Prostate gland (tissue), 2 donors: Measurements from ENCODE around the gene PLA2G2A. TPM values are rescaled to one million over a fixed set of nuclear protein-coding genes. Genes with fewer than 3 reads are reported as not detected.
"Not testable (repeated sequence)": the region's sequence is repeated elsewhere in the genome, so short reads cannot be mapped to it uniquely, and the experiment has no call there.

Source experiments
- DNase-seq: peaks from one replicate; pipeline ENCODE4 v3.0.0-alpha.2; 2019; ENCODE audit warnings: low spot score
- H3K27ac ChIP-seq, 2 donors: fragments of 200-600 bp; sonication (generic); 2 replicates each; pipeline ENCODE4 v1.5.1; 2017 to 2019
- H3K27me3 ChIP-seq: fragments of 200-600 bp; sonication (generic); replicated peaks from 2 replicates; pipeline ENCODE4 v1.5.1; 2019; ENCODE audit not compliant: insufficient read depth
- H3K36me3 ChIP-seq, 2 donors: fragments of 200-600 bp; sonication (generic); 1 replicate in 1 of 2; 2 replicates in 1 of 2; pipeline versions ENCODE4 v1.5.1 to v1.8.1; 2017 to 2019
- H3K4me1 ChIP-seq: fragments of 200-600 bp; sonication (generic); replicated peaks from 2 replicates; pipeline ENCODE4 v1.5.1; 2019
- H3K4me3 ChIP-seq, 2 donors: fragments of 200-600 bp; sonication (generic); 2 replicates each; pipeline ENCODE4 v1.5.1; 2017 to 2019
- H3K9me3 ChIP-seq: fragments of 200-600 bp; sonication (generic); 2 replicates; pipeline ENCODE4 v1.5.1; 2017
- CTCF ChIP-seq, 4 experiments: fragments of 200-600 bp in 2 of 4; fragments of 450-650 bp in 2 of 4; sonication (generic) in 2 of 4; IDR thresholded peaks; 1 replicate in 3 of 4; 2 replicates in 1 of 4; pipeline ENCODE4 v1.5.1; 2016 to 2019; ENCODE audit warnings: antibody characterized with exemption in 4 of 4, mild to moderate bottlenecking in 2 of 4, moderate library complexity in 2 of 4
- POLR2A ChIP-seq: fragments of 450-650 bp; IDR thresholded peaks from one replicate; pipeline ENCODE4 v1.6.1; 2016; ENCODE audit warnings: antibody characterized with exemption, mild to moderate bottlenecking
- POLR2AphosphoS5 ChIP-seq: sonication (generic); formaldehyde crosslinking; IDR thresholded peaks from one replicate; pipeline ENCODE4 v1.6.1; 2017; ENCODE audit warnings: antibody characterized with exemption
- WGBS: methylation state at CpG from one replicate; pipeline ENCODE4 v1.1.5; 2018; 5-methylcytosine and 5-hydroxymethylcytosine counted together
- intact Hi-C: fragments of 100-400 bp; cut with DNase I; formaldehyde crosslinking; loops from one replicate; pipeline ENCODE4 v1.14.2; 2022
- total RNA-seq, 2 donors: library from RNA; depleted of rRNA; stranded (reverse); fragments of >200 nt; gene quantifications; one replicate each; pipeline ENCODE4 v1.1.0, GENCODE V29; 2016

PLA2G2A gene
- total RNA-seq, 2 donors from 2014 or later, result 106 to 146 TPM

DNA sequence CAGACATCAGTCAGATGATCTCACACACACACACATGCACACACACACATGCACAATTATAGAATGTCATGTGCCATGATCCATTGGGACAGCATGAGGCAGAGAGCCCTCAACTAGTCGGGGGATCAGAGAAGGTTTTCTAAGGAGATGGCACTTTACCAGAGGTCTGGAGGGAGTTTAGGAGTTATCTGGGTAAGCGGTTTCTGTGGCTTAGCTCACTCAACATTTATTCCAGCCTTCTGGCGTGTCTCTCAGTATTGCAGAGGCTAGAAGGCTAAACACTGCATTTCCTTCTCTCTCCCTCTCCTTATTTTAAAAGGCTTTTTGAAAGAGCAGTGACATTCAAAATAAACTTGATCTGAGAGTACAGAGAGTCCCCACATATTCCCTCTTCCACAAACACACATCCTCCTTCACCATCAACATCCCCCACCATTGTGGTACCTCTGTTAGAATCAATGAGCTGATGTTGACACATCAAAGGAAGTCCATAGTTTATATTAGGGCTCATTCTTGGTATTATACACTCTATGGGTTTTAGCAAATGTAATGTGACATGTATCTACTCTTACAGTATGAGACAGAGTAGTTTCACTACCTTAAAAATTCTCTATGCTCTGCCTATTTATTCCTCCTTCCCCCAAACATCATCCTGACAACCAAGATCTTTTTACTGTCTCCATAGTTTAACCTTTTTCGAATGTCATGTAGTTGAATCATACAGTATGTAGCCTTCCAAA lies 9.0 kb upstream of the PLA2G2A start:
- intact Hi-C loops, result no loop called here
- H3K36me3 ChIP-seq, result no peaks in the 10 kb centered on the region
- DNase-seq, result no peak
- no peaks in the 10 kb centered on the region for H3K4me1 ChIP-seq
- H3K4me3 ChIP-seq, result no peak overlapping the region
- no peak overlapping the region for H3K27ac ChIP-seq
- H3K27me3 ChIP-seq, result no peaks in the 10 kb centered on the region
- H3K9me3 ChIP-seq, result no peaks in the 10 kb centered on the region
- TF ChIP-seq CTCF (IDR thresholded peaks at IDR 0.05) (no peak), POLR2A (no peak), POLR2AphosphoS5 (no peak)
- WGBS, result 81% methylated on average over 4 of the region's 4 CpGs

GRCh38 chr1:19987719-19988118 lies 8.3 kb upstream of the PLA2G2A start:
- Histone ChIP-seq H3K27me3 (no peaks in the 10 kb centered on the region), H3K4me3 (no peak overlapping the region), H3K36me3 (no peaks in the 10 kb centered on the region), H3K9me3 (no peaks in the 10 kb centered on the region), H3K27ac (no peak overlapping the region), H3K4me1 (no peaks in the 10 kb centered on the region)
- TF ChIP-seq POLR2A (no peak), POLR2AphosphoS5 (no peak), CTCF (IDR thresholded peaks at IDR 0.05) (no peak)
- DNase-seq, result no peak
- WGBS, result 84% methylated on average over 2 of the region's 2 CpGs
- intact Hi-C loops, result no loop called here

GRCh38 chr1:19984409-19985016 lies 5.1 kb upstream of the PLA2G2A start:
- H3K4me1 ChIP-seq, result peaks cover 15% of the 10 kb centered on the region
- intact Hi-C loops, H3K36me3 ChIP-seq, H3K9me3 ChIP-seq, H3K27me3 ChIP-seq, H3K4me3 ChIP-seq, DNase-seq, H3K27ac ChIP-seq: not testable (repeated sequence)
- 89% methylated on average over 32 of the region's 32 CpGs for WGBS

- Histone ChIP-seq H3K36me3 (no peaks in the 10 kb centered on the region), H3K9me3 (no peaks in the 10 kb centered on the region), H3K27ac (peak overlapping the region; percentile 67 to 68), H3K4me3 (no peak overlapping the region), H3K4me1 (peaks cover 15% of the 10 kb centered on the region), H3K27me3 (no peaks in the 10 kb centered on the region)
- no peak for TF ChIP-seq CTCF (IDR thresholded peaks at IDR 0.05)
- no peak for TF ChIP-seq POLR2A
- TF ChIP-seq POLR2AphosphoS5, result peak; percentile 75
- 34% methylated on average over 12 of the region's 12 CpGs for WGBS
- DNase-seq, result peak; percentile 55
- intact Hi-C loops, result no loop called here
These were observed 2.3 kb upstream of the PLA2G2A start for GRCh38 chr1:19981507-19982312.

DNA sequence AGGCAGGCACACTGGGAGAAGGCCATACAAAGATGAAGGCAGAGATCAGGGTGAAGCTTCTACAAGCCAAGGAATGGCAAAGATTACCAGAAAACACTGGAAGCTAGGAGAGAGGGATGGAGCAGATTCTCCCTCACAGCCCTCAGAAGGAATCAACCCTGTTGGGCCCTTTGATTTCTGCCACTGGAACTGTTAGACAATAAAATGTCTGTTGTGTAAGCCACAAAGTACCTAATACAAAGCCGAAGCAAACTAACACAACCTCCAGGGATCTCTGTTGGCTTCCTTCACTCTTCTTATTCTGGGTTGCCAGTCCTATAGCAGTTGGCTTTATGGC lies 1.7 kb upstream of the PLA2G2A start:
- no peak overlapping the region for H3K4me3 ChIP-seq
- TF ChIP-seq POLR2AphosphoS5, result no peak
- no peak for TF ChIP-seq CTCF (IDR thresholded peaks at IDR 0.05)
- no peak for TF ChIP-seq POLR2A
- intact Hi-C loops, result no loop called here
- peak overlapping the region; percentile 67 to 68 for H3K27ac ChIP-seq
- no peak for DNase-seq
- H3K9me3 ChIP-seq, result no peaks in the 10 kb centered on the region
- H3K36me3 ChIP-seq, result no peaks in the 10 kb centered on the region
- H3K27me3 ChIP-seq, result no peaks in the 10 kb centered on the region
- 38% methylated on average over 1 of the region's 1 CpG for WGBS
- peaks cover 15% of the 10 kb centered on the region for H3K4me1 ChIP-seq
